Liver (tissue), 9 donors: ENCODE data around the gene IFNAR1. TPM values are rescaled to one million over a fixed set of nuclear protein-coding genes. Genes with fewer than 3 reads are reported as not detected.

Source experiments
- DNase-seq: peaks from one replicate; pipeline ENCODE4 v3.0.0-alpha.2; 2017; ENCODE audit warnings: low spot score
- H3K27ac ChIP-seq, 2 donors: one replicate each; pipeline ENCODE4 v1.7.0; 2013; ENCODE audit warnings: inconsistent platforms in 2 of 2, low read length in 2 of 2, control low read depth in 1 of 2, low read depth in 1 of 2, mild to moderate bottlenecking in 1 of 2
- H3K27me3 ChIP-seq, 4 donors: one replicate each; pipeline versions ENCODE4 v1.6.1 to v1.7.0; 2013; ENCODE audit warnings: low read length in 3 of 4, inconsistent platforms in 1 of 4, mild to moderate bottlenecking in 1 of 4, moderate library complexity in 1 of 4; ENCODE audit not compliant: control insufficient read depth in 4 of 4, insufficient read depth in 4 of 4
- H3K36me3 ChIP-seq, 4 donors: one replicate each; pipeline versions ENCODE4 v1.6.1 to v1.7.0; 2013; ENCODE audit warnings: low read length in 3 of 4, mild to moderate bottlenecking in 3 of 4, low read depth in 1 of 4, moderate library complexity in 1 of 4; ENCODE audit not compliant: control insufficient read depth in 4 of 4, insufficient read depth in 3 of 4
- H3K4me1 ChIP-seq, 4 donors: one replicate each; pipeline versions ENCODE4 v1.6.1 to v1.7.0; 2013; ENCODE audit warnings: low read length in 3 of 4, mild to moderate bottlenecking in 3 of 4, moderate library complexity in 1 of 4; ENCODE audit not compliant: control insufficient read depth in 4 of 4, insufficient read depth in 4 of 4
- H3K4me3 ChIP-seq, 3 donors: one replicate each; pipeline versions ENCODE4 v1.6.1 to v1.7.0; 2013; ENCODE audit warnings: low read length in 3 of 3, control low read depth in 1 of 3, low read depth in 1 of 3, mild to moderate bottlenecking in 1 of 3
- H3K9ac ChIP-seq, 2 donors: one replicate each; pipeline ENCODE4 v1.7.0; 2013; ENCODE audit warnings: low read length in 2 of 2, mild to moderate bottlenecking in 2 of 2, moderate library complexity in 2 of 2, control low read depth in 1 of 2, low read depth in 1 of 2
- H3K9me3 ChIP-seq, 4 donors: one replicate each; pipeline versions ENCODE4 v1.6.1 to v1.7.0; 2013; ENCODE audit warnings: low read length in 3 of 4; ENCODE audit not compliant: control insufficient read depth in 4 of 4
- ATF3 ChIP-seq: IDR thresholded peaks from 2 replicates; pipeline ENCODE4 v1.6.1; 2016; ENCODE audit warnings: antibody characterized with exemption
- FOXA1 ChIP-seq: IDR thresholded peaks from 2 replicates; pipeline ENCODE4 v1.6.1; 2016; ENCODE audit warnings: antibody characterized with exemption
- FOXA2 ChIP-seq: IDR thresholded peaks from 2 replicates; pipeline ENCODE4 v1.6.1; 2016; ENCODE audit warnings: antibody characterized with exemption
- GABPA ChIP-seq, 2 donors: IDR thresholded peaks in 1 of 2; conservative IDR thresholded peaks in 1 of 2; 2 replicates each; pipeline ENCODE4 v1.6.1; 2016; ENCODE audit warnings: antibody characterized with exemption in 2 of 2, mild to moderate bottlenecking in 1 of 2, moderate library complexity in 1 of 2
- HNF4A ChIP-seq, 2 donors: conservative IDR thresholded peaks; 2 replicates each; pipeline ENCODE4 v1.6.1; 2016; ENCODE audit warnings: antibody characterized with exemption in 2 of 2, mild to moderate bottlenecking in 2 of 2
- HNF4G ChIP-seq: IDR thresholded peaks from 2 replicates; pipeline ENCODE4 v1.6.1; 2016; ENCODE audit warnings: antibody characterized with exemption
- JUND ChIP-seq, 2 donors: IDR thresholded peaks; 2 replicates each; pipeline ENCODE4 v1.6.1; 2016; ENCODE audit warnings: antibody characterized with exemption in 2 of 2
- NR2F2 ChIP-seq: IDR thresholded peaks from 2 replicates; pipeline ENCODE4 v1.6.1; 2016; ENCODE audit warnings: antibody characterized with exemption
- REST ChIP-seq: IDR thresholded peaks from 2 replicates; pipeline ENCODE4 v1.6.1; 2016; ENCODE audit warnings: antibody characterized with exemption, mild to moderate bottlenecking
- RXRA ChIP-seq, 2 donors: IDR thresholded peaks; 2 replicates each; pipeline ENCODE4 v1.6.1; 2017 to 2018; ENCODE audit warnings: antibody characterized with exemption in 2 of 2, mild to moderate bottlenecking in 1 of 2
- SP1 ChIP-seq: IDR thresholded peaks from 2 replicates; pipeline ENCODE4 v1.6.1; 2018; ENCODE audit warnings: antibody characterized with exemption, mild to moderate bottlenecking
- TAF1 ChIP-seq: conservative IDR thresholded peaks from 2 replicates; pipeline ENCODE4 v1.6.1; 2016; ENCODE audit warnings: antibody characterized with exemption, mild to moderate bottlenecking
- YY1 ChIP-seq: IDR thresholded peaks from 2 replicates; pipeline ENCODE4 v1.6.1; 2016; ENCODE audit warnings: antibody characterized with exemption, mild to moderate bottlenecking
- WGBS: extraction: QIAGEN DNeasy Blood & Tissue Kit; methylation state at CpG from one replicate; pipeline ENCODE4 v1.1.7; 2013; 5-methylcytosine and 5-hydroxymethylcytosine counted together
- polyA plus RNA-seq, 2 donors: library from polyadenylated mRNA; stranded (reverse) in 1 of 2; unstranded in 1 of 2; fragments of 200-250 nt in 1 of 2; fragments of >200 nt in 1 of 2; fragmentation: Nextera tagmentation in 1 of 2; extraction: Ambion mirVana in 1 of 2; gene quantifications; one replicate each; pipeline versions ENCODE4 v1.2.1 to v1.2.3, GENCODE V29; 2013 to 2015
- total RNA-seq, 2 donors: library from RNA; depleted of rRNA; stranded (reverse); fragments of >200 nt; gene quantifications; one replicate each; pipeline ENCODE4 v1.2.3, GENCODE V29; 2014
- TF ChIP-seq, protein P1 (sequence below): IDR thresholded peaks from 2 replicates; pipeline ENCODE4 v1.6.1; 2016; ENCODE audit warnings: antibody characterized with exemption
- TF ChIP-seq, protein P2 (sequence below): fragments of 150-350 bp; IDR thresholded peaks from 2 replicates; pipeline ENCODE4 v1.5.1; 2017; ENCODE audit warnings: improper control_type of control experiment, low read depth, low read length; ENCODE audit not compliant: missing input control
- TF ChIP-seq, protein P3 (sequence below): IDR thresholded peaks from 2 replicates; pipeline ENCODE4 v1.6.1; 2016; ENCODE audit warnings: antibody characterized with exemption
- donor health status: healthy.
- donor health status: healthy.
- donor health status: healthy.
- donor health status: healthy.
- donor health status: healthy.

Gene IFNAR1
- total and polyA plus RNA-seq, 4 donors: 31.1 to 54.3 (median 46.2) TPM

DNA sequence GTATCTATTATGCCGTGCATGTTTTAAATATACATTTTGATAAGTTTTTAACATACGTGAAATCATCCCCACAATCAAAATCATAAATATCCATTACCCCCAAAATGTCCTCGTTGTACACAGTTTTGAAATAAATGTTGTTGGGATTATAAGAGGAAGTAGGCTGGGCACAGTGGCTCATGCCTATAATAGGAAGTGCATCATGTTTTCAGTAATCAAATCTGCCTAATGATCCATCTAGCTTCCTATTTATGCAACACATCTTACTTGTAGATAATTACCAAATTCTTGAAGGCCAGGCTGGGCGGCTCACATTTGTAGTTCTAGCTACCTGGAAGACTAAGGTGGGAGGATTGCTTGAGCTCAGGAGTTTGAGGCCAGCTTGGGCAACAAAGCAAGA is 63.4 kb downstream of the IFNAR1 start:
- Histone ChIP-seq H3K9me3 (no peaks in the 10 kb centered on the region), H3K36me3 (no peaks in the 10 kb centered on the region), H3K27me3 (no peaks in the 10 kb centered on the region), H3K4me1 (peaks cover 0 to 2% (median 1%) of the 10 kb centered on the region in 4 donors), H3K27ac (no peak overlapping the region), H3K4me3 (no peak overlapping the region), H3K9ac (no peak overlapping the region)
- WGBS: 84% methylated on average over 4 of the region's 4 CpGs
- no peak for DNase-seq
- TF ChIP-seq, protein P1, sequence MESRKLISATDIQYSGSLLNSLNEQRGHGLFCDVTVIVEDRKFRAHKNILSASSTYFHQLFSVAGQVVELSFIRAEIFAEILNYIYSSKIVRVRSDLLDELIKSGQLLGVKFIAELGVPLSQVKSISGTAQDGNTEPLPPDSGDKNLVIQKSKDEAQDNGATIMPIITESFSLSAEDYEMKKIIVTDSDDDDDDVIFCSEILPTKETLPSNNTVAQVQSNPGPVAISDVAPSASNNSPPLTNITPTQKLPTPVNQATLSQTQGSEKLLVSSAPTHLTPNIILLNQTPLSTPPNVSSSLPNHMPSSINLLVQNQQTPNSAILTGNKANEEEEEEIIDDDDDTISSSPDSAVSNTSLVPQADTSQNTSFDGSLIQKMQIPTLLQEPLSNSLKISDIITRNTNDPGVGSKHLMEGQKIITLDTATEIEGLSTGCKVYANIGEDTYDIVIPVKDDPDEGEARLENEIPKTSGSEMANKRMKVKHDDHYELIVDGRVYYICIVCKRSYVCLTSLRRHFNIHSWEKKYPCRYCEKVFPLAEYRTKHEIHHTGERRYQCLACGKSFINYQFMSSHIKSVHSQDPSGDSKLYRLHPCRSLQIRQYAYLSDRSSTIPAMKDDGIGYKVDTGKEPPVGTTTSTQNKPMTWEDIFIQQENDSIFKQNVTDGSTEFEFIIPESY: no peak
- TF ChIP-seq, protein P2, sequence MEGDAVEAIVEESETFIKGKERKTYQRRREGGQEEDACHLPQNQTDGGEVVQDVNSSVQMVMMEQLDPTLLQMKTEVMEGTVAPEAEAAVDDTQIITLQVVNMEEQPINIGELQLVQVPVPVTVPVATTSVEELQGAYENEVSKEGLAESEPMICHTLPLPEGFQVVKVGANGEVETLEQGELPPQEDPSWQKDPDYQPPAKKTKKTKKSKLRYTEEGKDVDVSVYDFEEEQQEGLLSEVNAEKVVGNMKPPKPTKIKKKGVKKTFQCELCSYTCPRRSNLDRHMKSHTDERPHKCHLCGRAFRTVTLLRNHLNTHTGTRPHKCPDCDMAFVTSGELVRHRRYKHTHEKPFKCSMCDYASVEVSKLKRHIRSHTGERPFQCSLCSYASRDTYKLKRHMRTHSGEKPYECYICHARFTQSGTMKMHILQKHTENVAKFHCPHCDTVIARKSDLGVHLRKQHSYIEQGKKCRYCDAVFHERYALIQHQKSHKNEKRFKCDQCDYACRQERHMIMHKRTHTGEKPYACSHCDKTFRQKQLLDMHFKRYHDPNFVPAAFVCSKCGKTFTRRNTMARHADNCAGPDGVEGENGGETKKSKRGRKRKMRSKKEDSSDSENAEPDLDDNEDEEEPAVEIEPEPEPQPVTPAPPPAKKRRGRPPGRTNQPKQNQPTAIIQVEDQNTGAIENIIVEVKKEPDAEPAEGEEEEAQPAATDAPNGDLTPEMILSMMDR: no peak
- TF ChIP-seq HNF4G (no peak), NR2F2 (no peak), SP1 (no peak), RXRA (IDR thresholded peaks at IDR 0.05) (no peak), JUND (IDR thresholded peaks at IDR 0.05) (no peak), REST (no peak), TAF1 (no peak), FOXA1 (no peak), FOXA2 (no peak), ATF3 (no peak), HNF4A (conservative IDR thresholded peaks at IDR 0.05) (no peak), GABPA (IDR thresholded peaks at IDR 0.05 in 1 of 2, conservative IDR thresholded peaks at IDR 0.05 in 1 of 2) (no peak)
- TF ChIP-seq, protein P3, sequence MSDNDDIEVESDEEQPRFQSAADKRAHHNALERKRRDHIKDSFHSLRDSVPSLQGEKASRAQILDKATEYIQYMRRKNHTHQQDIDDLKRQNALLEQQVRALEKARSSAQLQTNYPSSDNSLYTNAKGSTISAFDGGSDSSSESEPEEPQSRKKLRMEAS: no peak

DNA sequence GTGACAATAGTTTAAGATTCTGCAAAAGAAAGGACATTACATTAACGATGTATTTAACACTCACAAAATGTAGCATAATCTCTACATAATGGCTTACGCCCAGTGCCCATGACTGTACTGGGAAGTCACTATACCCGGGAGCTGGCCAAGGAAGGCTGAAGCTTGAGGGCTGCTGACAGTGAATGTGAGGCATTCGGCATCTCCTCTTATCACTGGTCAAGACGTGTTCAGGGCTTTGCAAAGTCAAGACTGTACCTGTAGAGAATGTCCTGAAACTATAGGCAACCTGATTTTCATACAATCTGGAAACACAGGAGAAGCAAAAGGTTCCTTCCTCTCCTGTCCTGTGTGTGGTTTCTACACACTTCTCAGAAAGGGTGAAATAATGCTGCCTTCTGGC is 65.7 kb downstream of the IFNAR1 start:
- no peak overlapping the region for H3K9ac ChIP-seq
- no peaks in the 10 kb centered on the region for H3K9me3 ChIP-seq
- no peak overlapping the region for H3K27ac ChIP-seq
- 92% methylated on average over 5 of the region's 5 CpGs for WGBS
- no peaks in the 10 kb centered on the region for H3K36me3 ChIP-seq
- no peaks in the 10 kb centered on the region for H3K4me1 ChIP-seq
- H3K4me3 ChIP-seq: no peak overlapping the region
- DNase-seq: no peak
- no peaks in the 10 kb centered on the region for H3K27me3 ChIP-seq
- no peak for TF ChIP-seq HNF4G
- no peak for TF ChIP-seq FOXA2
- TF ChIP-seq YY1: no peak
- no peak for TF ChIP-seq FOXA1
- no peak for TF ChIP-seq JUND (IDR thresholded peaks at IDR 0.05)
- no peak for TF ChIP-seq TAF1
- no peak for TF ChIP-seq ATF3
- TF ChIP-seq, protein P1: no peak
- TF ChIP-seq, protein P2: no peak
